Smooth muscle cell (in vitro differentiated cells): ENCODE data around the gene WDR45. TPM values are rescaled to one million over a fixed set of nuclear protein-coding genes. Genes with fewer than 3 reads are reported as not detected.

Experiments
- DNase-seq: peaks from one replicate; lab custom pipeline; 2025; ENCODE audit not compliant: unreplicated experiment; lab: John Stamatoyannopoulos, UW
- H2AFZ ChIP-seq: fragments of 200-600 bp; sonication (generic); 2 replicates; pipeline ENCODE4 v1.6.0; 2016; ENCODE audit warnings: antibody characterized with exemption, low read depth, mild to moderate bottlenecking
- H3F3A ChIP-seq: fragments of 200-600 bp; sonication (generic); 2 replicates; pipeline ENCODE4 v1.6.0; 2017; ENCODE audit warnings: antibody characterized with exemption, low read depth
- H3K27ac ChIP-seq: fragments of 200-600 bp; sonication (generic); 2 replicates; pipeline ENCODE4 v1.5.1; 2016; ENCODE audit warnings: low read depth, mild to moderate bottlenecking
- H3K27me3 ChIP-seq: fragments of 200-600 bp; sonication (generic); 2 replicates; pipeline ENCODE4 v1.6.1; 2016; ENCODE audit warnings: low read depth, mild to moderate bottlenecking
- H3K36me3 ChIP-seq: fragments of 200-600 bp; sonication (generic); 2 replicates; pipeline ENCODE4 v1.5.1; 2016; ENCODE audit warnings: low read depth
- H3K4me1 ChIP-seq: fragments of 200-600 bp; sonication (generic); 2 replicates; pipeline ENCODE4 v1.5.1; 2016; ENCODE audit warnings: low read depth
- H3K4me2 ChIP-seq: fragments of 200-600 bp; sonication (generic); 2 replicates; pipeline ENCODE4 v1.6.0; 2016; ENCODE audit warnings: mild to moderate bottlenecking
- H3K4me3 ChIP-seq: fragments of 200-600 bp; sonication (generic); 2 replicates; pipeline ENCODE4 v1.5.1; 2016; ENCODE audit warnings: mild to moderate bottlenecking
- H3K79me2 ChIP-seq: fragments of 200-600 bp; sonication (generic); 2 replicates; pipeline ENCODE4 v1.6.0; 2016; ENCODE audit warnings: low read depth, mild to moderate bottlenecking
- H3K9ac ChIP-seq: fragments of 200-600 bp; sonication (generic); 2 replicates; pipeline ENCODE4 v1.6.0; 2016; ENCODE audit warnings: low read depth
- H3K9me3 ChIP-seq: fragments of 200-600 bp; sonication (generic); replicated peaks from 2 replicates; pipeline ENCODE4 v1.5.1; 2016; ENCODE audit warnings: low read depth
- H4K20me1 ChIP-seq: fragments of 200-600 bp; sonication (generic); 2 replicates; pipeline ENCODE4 v1.6.0; 2016; ENCODE audit warnings: low read depth
- CTCF ChIP-seq: fragments of 200-600 bp; sonication (generic); IDR thresholded peaks from 2 replicates; pipeline ENCODE4 v1.5.1; 2017; ENCODE audit warnings: borderline replicate concordance, mild to moderate bottlenecking, antibody characterized with exemption; ENCODE audit not compliant: insufficient read depth, poor library complexity, severe bottlenecking
- WGBS: methylation state at CpG from one replicate; pipeline ENCODE4 v1.1.7; 2016; ENCODE audit warnings: low lambda C conversion rate; 5-methylcytosine and 5-hydroxymethylcytosine counted together
- polyA plus RNA-seq: library from polyadenylated mRNA; unstranded; fragments of >200 nt; fragmentation: Nextera tagmentation; extraction: Ambion mirVana; gene quantifications from 2 replicates; pipeline ENCODE4 v1.2.1, GENCODE V29; 2016
- total RNA-seq: library from RNA; depleted of rRNA; stranded (reverse); fragments of >200 nt; gene quantifications from 2 replicates; pipeline ENCODE4 v1.2.3, GENCODE V29; 2014

The WDR45 gene
- total and polyA plus RNA-seq, 2 experiments from 2014 or later = 31.4 to 38.9 TPM

GRCh38 chrX:49066278-49066677, 13.4 kb downstream of the WDR45 start:
- H4K20me1 ChIP-seq = no peaks in the 10 kb centered on the region
- H3K4me1 ChIP-seq = no peaks in the 10 kb centered on the region
- no peak overlapping the region for H3K27ac ChIP-seq
- no peak overlapping the region for H2AFZ ChIP-seq
- H3K9me3 ChIP-seq = no peaks in the 10 kb centered on the region
- H3K36me3 ChIP-seq = no peaks in the 10 kb centered on the region
- 85% methylated on average over 2 of the region's 2 CpGs for WGBS
- H3K4me3 ChIP-seq = no peak overlapping the region
- H3K79me2 ChIP-seq = no peaks in the 10 kb centered on the region
- no peak for TF ChIP-seq CTCF
- no peaks in the 10 kb centered on the region for H3F3A ChIP-seq
- no peaks in the 10 kb centered on the region for H3K27me3 ChIP-seq
- no peak for DNase-seq
- no peak overlapping the region for H3K9ac ChIP-seq
- no peak overlapping the region for H3K4me2 ChIP-seq

DNA sequence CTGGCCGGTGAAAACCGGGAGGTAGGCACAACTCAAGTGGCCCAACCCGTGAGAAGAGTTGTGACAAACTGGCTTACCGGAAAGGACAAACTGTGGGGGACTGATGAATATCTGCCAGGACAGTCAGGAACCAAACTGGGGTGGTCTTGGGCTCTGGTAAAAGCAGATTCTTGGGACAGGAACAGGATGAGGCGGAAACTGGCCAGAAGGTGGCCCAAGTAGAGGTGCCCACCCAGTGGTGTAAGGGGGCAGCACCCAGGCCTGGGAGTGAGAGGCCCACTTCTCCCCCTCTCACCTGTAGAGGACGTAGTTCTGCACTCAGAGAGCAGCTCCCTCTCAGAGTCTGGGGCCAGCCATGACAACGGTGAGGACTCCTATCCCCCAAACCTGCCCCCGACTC, 15.0 kb downstream of the WDR45 start:
- Histone ChIP-seq H2AFZ (no peak overlapping the region), H3K79me2 (no peaks in the 10 kb centered on the region), H3K27ac (no peak overlapping the region), H3K9me3 (no peaks in the 10 kb centered on the region), H3K36me3 (no peaks in the 10 kb centered on the region), H3K4me2 (no peak overlapping the region), H3K4me1 (no peaks in the 10 kb centered on the region), H3K4me3 (no peak overlapping the region), H4K20me1 (no peaks in the 10 kb centered on the region), H3F3A (no peaks in the 10 kb centered on the region), H3K9ac (no peak overlapping the region), H3K27me3 (no peaks in the 10 kb centered on the region)
- no peak for TF ChIP-seq CTCF
- no peak for DNase-seq
- 94% methylated on average over 8 of the region's 8 CpGs for WGBS

- H4K20me1 ChIP-seq = no peaks in the 10 kb centered on the region
- TF ChIP-seq CTCF = no peak
- no peaks in the 10 kb centered on the region for H3K9me3 ChIP-seq
- H3F3A ChIP-seq = no peaks in the 10 kb centered on the region
- no peaks in the 10 kb centered on the region for H3K27me3 ChIP-seq
- DNase-seq = no peak
- no peaks in the 10 kb centered on the region for H3K4me1 ChIP-seq
- 92% methylated on average over 20 of the region's 20 CpGs for WGBS
- no peak overlapping the region for H2AFZ ChIP-seq
- no peaks in the 10 kb centered on the region for H3K36me3 ChIP-seq
- H3K9ac ChIP-seq = no peak overlapping the region
- H3K79me2 ChIP-seq = no peaks in the 10 kb centered on the region
- no peak overlapping the region for H3K27ac ChIP-seq
- H3K4me3 ChIP-seq = no peak overlapping the region
- H3K4me2 ChIP-seq = no peak overlapping the region
These were observed 15.4 kb downstream of the WDR45 start for GRCh38 chrX:49064303-49064702.

- no peaks in the 10 kb centered on the region for H3K27me3 ChIP-seq
- H2AFZ ChIP-seq = no peak overlapping the region
- no peaks in the 10 kb centered on the region for H3K9me3 ChIP-seq
- no peak overlapping the region for H3K9ac ChIP-seq
- 98% methylated on average over 9 of the region's 9 CpGs for WGBS
- H3K4me3 ChIP-seq = no peak overlapping the region
- no peak overlapping the region for H3K27ac ChIP-seq
- H3K4me2 ChIP-seq = no peak overlapping the region
- H3K79me2 ChIP-seq = no peaks in the 10 kb centered on the region
- no peaks in the 10 kb centered on the region for H3F3A ChIP-seq
- DNase-seq = no peak
- no peaks in the 10 kb centered on the region for H3K36me3 ChIP-seq
- no peak for TF ChIP-seq CTCF
- H3K4me1 ChIP-seq = no peaks in the 10 kb centered on the region
- no peaks in the 10 kb centered on the region for H4K20me1 ChIP-seq
These were observed 16.0 kb downstream of the WDR45 start for GRCh38 chrX:49063715-49064114.
